Lower leg skin (tissue), 4 donors: ENCODE data around the gene SPESP1. TPM values are rescaled to one million over a fixed set of nuclear protein-coding genes. Genes with fewer than 3 reads are reported as not detected.
A peak's percentile ranks its signal among the peaks of the same experiment; 100 is the strongest.

Experiments used
- DNase-seq, 2 donors: peaks; one replicate each; pipeline ENCODE4 v3.0.0-alpha.2; 2019; ENCODE audit warnings: low spot score in 2 of 2
- H3K4me3 ChIP-seq: fragments of 200-600 bp; sonication (generic); 2 replicates; pipeline ENCODE4 v1.5.1; 2017; ENCODE audit warnings: mild to moderate bottlenecking, low read depth; ENCODE audit not compliant: poor library complexity, severe bottlenecking
- CTCF ChIP-seq, 3 donors: fragments of 450-650 bp; IDR thresholded peaks; one replicate each; pipeline ENCODE4 v1.5.1; 2016; ENCODE audit warnings: antibody characterized with exemption in 3 of 3, mild to moderate bottlenecking in 3 of 3, moderate library complexity in 2 of 3
- POLR2A ChIP-seq, 2 donors: fragments of 450-650 bp; IDR thresholded peaks; one replicate each; pipeline ENCODE4 v1.6.1; 2016 to 2017; ENCODE audit warnings: antibody characterized with exemption in 2 of 2, mild to moderate bottlenecking in 1 of 2, moderate library complexity in 1 of 2
- WGBS, 2 donors: methylation state at CpG; one replicate each; pipeline ENCODE4 v1.1.5; 2018; 5-methylcytosine and 5-hydroxymethylcytosine counted together
- intact Hi-C: fragments of 100-400 bp; cut with DNase I; formaldehyde crosslinking; loops from one replicate; pipeline ENCODE4 v1.15.0; 2023; ENCODE audit warnings: low total_unique reads
- total RNA-seq, 4 donors: library from RNA; depleted of rRNA; stranded (reverse); fragments of >200 nt; gene quantifications; one replicate each; pipeline ENCODE4 v1.1.0, GENCODE V29; 2016

The SPESP1 gene
- total RNA-seq, 4 donors from 2014 or later, result 1.3 to 15.5 (median 2.5) TPM

- TF ChIP-seq POLR2A (IDR thresholded peaks at IDR 0.05) (no peak), CTCF (IDR thresholded peaks at IDR 0.05) (no peak)
- no peak overlapping the region for H3K4me3 ChIP-seq
- DNase-seq, result no peak
- intact Hi-C loops, result no loop called here
These were observed 20.0 kb upstream of the SPESP1 start for GRCh38 chr15:68910341-68910740.

DNA sequence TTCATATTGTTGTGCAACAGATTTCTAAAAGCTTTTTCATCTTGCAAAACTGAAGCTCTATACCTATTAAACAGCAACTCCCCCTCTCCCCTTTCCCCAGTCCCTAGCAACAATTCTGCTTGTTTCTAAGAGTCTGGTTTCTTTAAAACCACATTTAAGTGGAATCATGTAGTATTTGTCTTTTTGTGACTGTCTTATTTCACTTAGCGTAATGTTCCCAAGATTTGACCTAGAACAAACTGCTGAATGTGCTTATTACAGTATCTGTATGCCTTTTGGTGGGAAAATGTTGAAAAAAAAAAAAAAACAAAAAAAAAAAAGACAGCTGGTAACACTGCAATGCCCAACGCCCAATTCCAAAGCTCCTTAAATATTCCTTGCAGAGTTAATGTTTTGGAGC, 19.5 kb upstream of the SPESP1 start:
- no peak overlapping the region for H3K4me3 ChIP-seq
- no peak for TF ChIP-seq POLR2A (IDR thresholded peaks at IDR 0.05)
- TF ChIP-seq CTCF (IDR thresholded peaks at IDR 0.05), result no peak
- intact Hi-C loops, result no loop called here
- 79 to 86% methylated on average over 2 of the region's 2 CpGs for WGBS, 2 donors
- no peak for DNase-seq

- intact Hi-C loops, result no loop called here
- no peak overlapping the region for H3K4me3 ChIP-seq
- no peak for TF ChIP-seq CTCF (IDR thresholded peaks at IDR 0.05)
- TF ChIP-seq POLR2A (IDR thresholded peaks at IDR 0.05), result no peak
- no peak for DNase-seq
- 0% methylated on average over 1 of the region's 1 CpG for WGBS, 2 donors
These were observed 8.4 kb upstream of the SPESP1 start for GRCh38 chr15:68921926-68922325.

DNA sequence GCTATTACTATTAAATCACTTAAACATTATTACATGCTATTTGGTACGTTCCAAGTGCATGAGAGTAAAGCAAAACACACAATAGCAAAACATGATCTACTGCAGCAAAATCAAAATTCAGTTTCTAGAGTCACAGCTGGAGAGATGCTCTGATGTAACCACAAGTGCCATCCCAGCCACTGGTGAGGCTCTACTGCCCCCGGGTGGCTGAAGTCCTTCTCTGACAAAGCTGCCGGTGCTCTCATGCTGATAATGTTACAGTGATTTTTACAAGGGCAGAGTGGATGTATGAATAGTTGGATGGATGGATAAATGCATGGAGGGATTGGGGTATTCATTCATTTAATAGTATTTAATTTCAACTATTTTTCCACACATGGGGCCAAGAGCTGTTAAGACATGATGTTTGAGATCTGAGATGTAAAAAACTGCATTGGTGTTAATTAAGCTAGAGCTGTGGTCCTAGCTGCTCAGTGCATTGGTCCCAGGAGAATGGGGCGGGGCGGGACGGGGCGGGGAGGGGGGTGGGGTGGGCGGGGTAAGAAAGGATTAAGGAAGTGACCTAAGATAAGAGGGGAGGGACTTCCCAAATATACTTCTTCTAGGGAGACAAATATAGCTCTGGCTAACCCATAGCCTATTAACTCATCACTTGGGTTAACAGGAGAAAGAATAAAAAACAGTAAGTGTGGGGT, 5.3 kb upstream of the SPESP1 start:
- intact Hi-C loops, result no loop called here
- WGBS, 2 donors, result 1 to 2% methylated on average over 8 of the region's 8 CpGs
- peak; percentile 53 to 92 for DNase-seq
- H3K4me3 ChIP-seq, result no peak overlapping the region
- TF ChIP-seq CTCF (IDR thresholded peaks at IDR 0.05), result no peak
- no peak for TF ChIP-seq POLR2A (IDR thresholded peaks at IDR 0.05)

GRCh38 chr15:68933001-68933400, 2.7 kb downstream of the SPESP1 start:
- TF ChIP-seq CTCF (IDR thresholded peaks at IDR 0.05) (no peak), POLR2A (IDR thresholded peaks at IDR 0.05) (no peak)
- WGBS, 2 donors, result 87 to 89% methylated on average over 6 of the region's 6 CpGs
- no peak overlapping the region for H3K4me3 ChIP-seq
- DNase-seq, result no peak
- intact Hi-C loops, result no loop called here

- H3K4me3 ChIP-seq, result no peak overlapping the region
- no peak for DNase-seq
- intact Hi-C loops, result no loop called here
- TF ChIP-seq CTCF (IDR thresholded peaks at IDR 0.05), result no peak
- no peak for TF ChIP-seq POLR2A (IDR thresholded peaks at IDR 0.05)
These were observed 4.0 kb downstream of the SPESP1 start for GRCh38 chr15:68934341-68934740.
